ENCODE results near the gene TAL1.

The TAL1 gene

DNA sequence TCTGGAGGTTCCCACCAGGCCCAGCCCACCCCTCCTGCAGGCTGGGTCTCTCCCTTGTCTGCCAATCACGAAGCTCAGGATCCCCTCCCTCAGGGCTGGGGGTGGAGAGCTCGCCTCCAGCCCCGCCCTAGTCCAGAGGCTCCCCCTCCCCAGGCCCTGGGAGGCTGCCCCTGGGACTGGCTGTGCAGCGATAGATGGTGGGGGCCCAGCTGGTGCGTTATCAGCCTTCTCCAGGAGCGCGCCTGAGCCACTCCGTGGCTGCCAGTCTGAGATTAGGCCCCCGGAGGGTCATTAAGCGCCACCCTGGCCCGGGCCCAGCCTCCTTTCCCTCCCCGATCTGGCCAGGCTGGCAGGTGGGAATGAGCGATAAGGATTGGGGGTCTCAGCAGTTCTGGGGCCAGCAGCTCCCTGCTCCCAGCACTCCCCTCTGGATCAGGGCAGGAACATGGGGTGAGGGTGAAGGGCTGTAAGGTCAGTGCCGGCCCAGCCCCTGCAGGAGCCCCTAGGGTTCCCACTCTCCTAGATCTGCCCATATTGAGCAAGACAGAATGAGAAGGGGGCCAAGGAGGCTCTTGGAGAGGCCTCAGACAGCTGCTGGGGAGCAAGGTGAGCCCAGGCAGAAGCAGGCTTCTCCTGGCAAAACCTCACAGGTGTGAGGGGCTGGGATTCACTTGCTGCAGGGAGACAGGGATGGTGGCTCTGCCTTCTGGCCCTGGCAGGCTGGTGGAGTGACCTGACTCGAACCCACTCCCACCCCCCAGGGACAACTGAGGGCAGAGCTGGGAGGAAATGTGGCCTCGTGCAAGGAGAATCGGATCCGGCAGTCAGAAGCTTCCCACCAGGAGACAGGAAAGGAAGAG is 50.7 kb downstream of the TAL1 start:
- no peaks in the 10 kb centered on the region for H3K79me2 ChIP-seq (ENCODE audit: low read length)
- H3F3A ChIP-seq (ENCODE audit: insufficient read depth, low read length), result no peaks in the 10 kb centered on the region
- no peak for TF ChIP-seq EZH2 (optimal IDR thresholded peaks at IDR 0.05; ENCODE audit: low read depth, low read length)
- TF ChIP-seq CTCF (IDR thresholded peaks at IDR 0.05; ENCODE audit: low read length), result no peak
- TF ChIP-seq EZH2phosphoT487 (IDR thresholded peaks at IDR 0.05; ENCODE audit: low read length), result no peak
- DNase-seq, result no peak
- no peaks in the 10 kb centered on the region for H3K9me2 ChIP-seq (replicated peaks; ENCODE audit: insufficient read depth, low read length)
- H3K4me2 ChIP-seq (ENCODE audit: low read depth, low read length), result no peak overlapping the region
- H3K9ac ChIP-seq (ENCODE audit: low read length), result no peak overlapping the region
- H3K27ac ChIP-seq (ENCODE audit: low read length), result no peak overlapping the region
- H4K20me1 ChIP-seq (ENCODE audit: insufficient read depth, low read length), result no peaks in the 10 kb centered on the region
- H2AFZ ChIP-seq (ENCODE audit: low read length), result no peak overlapping the region
- H3K9me3 ChIP-seq (replicated peaks; ENCODE audit: insufficient read depth, low read length), result no peaks in the 10 kb centered on the region
- H3K36me3 ChIP-seq (replicated peaks; ENCODE audit: insufficient read depth, low read length), result no peaks in the 10 kb centered on the region
- H3K4me3 ChIP-seq (ENCODE audit: low read length), result no peak overlapping the region
- peaks cover 32% of the 10 kb centered on the region; the same call in 1 of the 2 replicates for H3K27me3 ChIP-seq (replicated peaks; ENCODE audit: insufficient read depth, low read length)
- H3K4me1 ChIP-seq (ENCODE audit: low read length), result no peaks in the 10 kb centered on the region

DNA sequence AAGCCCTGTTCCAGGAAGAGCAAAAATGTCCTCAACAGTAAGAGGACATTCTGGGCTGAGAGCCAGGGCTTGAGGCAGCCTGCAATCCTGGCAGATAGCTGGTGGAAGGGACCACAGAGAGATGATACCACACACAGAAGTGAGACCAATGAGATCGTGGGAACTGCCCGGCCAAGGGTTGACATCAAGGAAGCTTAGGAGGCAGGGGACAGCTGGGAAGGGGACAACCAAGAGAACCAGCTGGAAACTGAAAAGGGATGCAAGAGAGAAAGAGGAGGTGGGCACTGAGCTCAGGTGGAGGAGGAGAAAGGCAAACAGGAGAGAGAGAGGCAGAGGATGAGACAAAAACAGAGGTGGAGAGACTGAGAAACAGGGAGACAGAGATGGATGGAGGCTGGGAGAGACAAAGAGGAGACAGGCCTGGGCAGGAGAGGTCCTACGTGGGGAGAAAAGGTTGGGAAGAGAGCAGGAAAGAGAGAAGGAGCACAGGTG is 51.4 kb downstream of the TAL1 start:
- no peaks in the 10 kb centered on the region for H3K9me3 ChIP-seq (replicated peaks; ENCODE audit: insufficient read depth, low read length)
- no peak overlapping the region for H3K4me3 ChIP-seq (ENCODE audit: low read length)
- peaks cover 32% of the 10 kb centered on the region; the same call in 1 of the 2 replicates for H3K27me3 ChIP-seq (replicated peaks; ENCODE audit: insufficient read depth, low read length)
- no peaks in the 10 kb centered on the region for H3K4me1 ChIP-seq (ENCODE audit: low read length)
- H3K9ac ChIP-seq (ENCODE audit: low read length), result no peak overlapping the region
- no peak overlapping the region for H3K4me2 ChIP-seq (ENCODE audit: low read depth, low read length)
- no peaks in the 10 kb centered on the region for H3K79me2 ChIP-seq (ENCODE audit: low read length)
- no peaks in the 10 kb centered on the region for H3F3A ChIP-seq (ENCODE audit: insufficient read depth, low read length)
- no peak for DNase-seq
- no peak overlapping the region for H2AFZ ChIP-seq (ENCODE audit: low read length)
- H3K9me2 ChIP-seq (replicated peaks; ENCODE audit: insufficient read depth, low read length), result no peaks in the 10 kb centered on the region
- no peaks in the 10 kb centered on the region for H3K36me3 ChIP-seq (replicated peaks; ENCODE audit: insufficient read depth, low read length)
- no peak for TF ChIP-seq EZH2phosphoT487 (IDR thresholded peaks at IDR 0.05; ENCODE audit: low read length)
- TF ChIP-seq CTCF (IDR thresholded peaks at IDR 0.05; ENCODE audit: low read length), result no peak
- TF ChIP-seq EZH2 (optimal IDR thresholded peaks at IDR 0.05; ENCODE audit: low read depth, low read length), result no peak
- H3K27ac ChIP-seq (ENCODE audit: low read length), result no peak overlapping the region
- H4K20me1 ChIP-seq (ENCODE audit: insufficient read depth, low read length), result no peaks in the 10 kb centered on the region

DNA sequence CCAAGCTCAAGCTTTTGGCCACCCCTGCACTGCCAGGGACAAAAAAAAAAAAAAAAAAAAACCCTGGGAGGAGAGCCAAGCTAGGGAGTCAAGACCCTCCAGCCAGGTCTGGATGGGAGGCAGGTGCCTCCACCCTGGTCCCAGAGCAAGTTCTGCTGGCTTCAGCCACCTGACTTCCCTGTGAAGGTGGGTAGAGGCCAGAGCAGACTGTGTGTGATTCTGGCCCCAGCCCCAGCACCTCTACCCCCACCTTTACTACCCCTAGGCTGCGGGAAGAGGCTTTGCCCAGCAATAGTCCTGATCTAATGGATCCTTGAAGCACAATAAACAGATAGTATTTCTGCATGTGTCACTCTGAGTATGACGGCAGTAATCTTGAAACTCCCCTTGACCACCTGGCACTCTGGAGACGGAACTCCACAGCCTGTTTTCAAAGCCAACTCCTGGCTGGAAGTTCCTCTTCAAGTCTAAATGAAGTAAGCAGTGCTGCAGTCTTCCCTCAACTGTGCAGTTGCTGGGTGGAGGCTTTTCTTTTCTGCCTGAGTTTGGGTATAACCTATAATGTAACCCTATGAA is 51.9 kb downstream of the TAL1 start:
- no peak overlapping the region for H2AFZ ChIP-seq (ENCODE audit: low read length)
- no peaks in the 10 kb centered on the region for H3K4me1 ChIP-seq (ENCODE audit: low read length)
- H3F3A ChIP-seq (ENCODE audit: insufficient read depth, low read length), result no peaks in the 10 kb centered on the region
- no peaks in the 10 kb centered on the region for H4K20me1 ChIP-seq (ENCODE audit: insufficient read depth, low read length)
- H3K4me2 ChIP-seq (ENCODE audit: low read depth, low read length), result no peak overlapping the region
- no peak overlapping the region for H3K4me3 ChIP-seq (ENCODE audit: low read length)
- no peaks in the 10 kb centered on the region for H3K9me2 ChIP-seq (replicated peaks; ENCODE audit: insufficient read depth, low read length)
- no peaks in the 10 kb centered on the region for H3K9me3 ChIP-seq (replicated peaks; ENCODE audit: insufficient read depth, low read length)
- TF ChIP-seq EZH2phosphoT487 (IDR thresholded peaks at IDR 0.05; ENCODE audit: low read length) (no peak), CTCF (IDR thresholded peaks at IDR 0.05; ENCODE audit: low read length) (no peak), EZH2 (optimal IDR thresholded peaks at IDR 0.05; ENCODE audit: low read depth, low read length) (no peak)
- no peak overlapping the region; the same call in 1 of the 2 replicates for H3K9ac ChIP-seq (ENCODE audit: low read length)
- no peaks in the 10 kb centered on the region for H3K36me3 ChIP-seq (replicated peaks; ENCODE audit: insufficient read depth, low read length)
- peaks cover 32% of the 10 kb centered on the region; the same call in 1 of the 2 replicates for H3K27me3 ChIP-seq (replicated peaks; ENCODE audit: insufficient read depth, low read length)
- no peaks in the 10 kb centered on the region for H3K79me2 ChIP-seq (ENCODE audit: low read length)
- DNase-seq, result no peak
- H3K27ac ChIP-seq (ENCODE audit: low read length), result no peak overlapping the region

Measured in MM.1S (cell line).